HepG2 (cell line): ENCODE data around the gene PSMD3. TPM values are rescaled to one million over a fixed set of nuclear protein-coding genes. Genes with fewer than 3 reads are reported as not detected.

Experiments used
- DR1 ChIP-seq: sonication (generic); formaldehyde crosslinking; IDR thresholded peaks from 2 replicates; pipeline ENCODE4 v1.8.0; 2021; ENCODE audit warnings: mild to moderate bottlenecking, missing genetic modification reagents, inconsistent platforms
- EED ChIP-seq: sonication (generic); formaldehyde crosslinking; IDR thresholded peaks from 2 replicates; pipeline ENCODE4 v1.5.0; 2020; ENCODE audit warnings: mild to moderate bottlenecking, missing genetic modification reagents
- FOXP4 ChIP-seq: sonication (generic); formaldehyde crosslinking; IDR thresholded peaks from 2 replicates; pipeline ENCODE4 v1.4.0; 2020; ENCODE audit warnings: missing genetic modification reagents
- HNRNPLL ChIP-seq: fragments of 200-400 bp; formaldehyde crosslinking; IDR thresholded peaks from 2 replicates; pipeline ENCODE4 v1.6.1; 2017; ENCODE audit warnings: mild to moderate bottlenecking, low read depth, low read length; ENCODE audit not compliant: poor library complexity, severe bottlenecking
- IRX3 ChIP-seq: sonication (generic); formaldehyde crosslinking; IDR thresholded peaks from 2 replicates; pipeline ENCODE4 v1.8.1; 2023; ENCODE audit warnings: mild to moderate bottlenecking, low read depth, missing genetic modification reagents, borderline replicate concordance
- KAT7 ChIP-seq: IDR thresholded peaks from 2 replicates; pipeline ENCODE4 v1.6.1; 2018; ENCODE audit warnings: borderline replicate concordance, missing compliant biosample characterization
- KDM2A ChIP-seq: sonication (generic); formaldehyde crosslinking; IDR thresholded peaks from 2 replicates; pipeline ENCODE4 v1.4.0; 2020; ENCODE audit warnings: low read depth, missing genetic modification reagents, borderline replicate concordance
- MTERF4 ChIP-seq: sonication (generic); formaldehyde crosslinking; IDR thresholded peaks from 2 replicates; pipeline ENCODE4 v1.8.0; 2023; ENCODE audit warnings: mild to moderate bottlenecking, missing genetic modification reagents
- MZF1 ChIP-seq: sonication (generic); formaldehyde crosslinking; IDR thresholded peaks from 2 replicates; pipeline ENCODE4 v1.8.1; 2023; ENCODE audit warnings: mild to moderate bottlenecking, missing genetic modification reagents, borderline replicate concordance
- PAWR ChIP-seq: sonication (generic); formaldehyde crosslinking; IDR thresholded peaks from 2 replicates; pipeline ENCODE4 v1.4.0; 2020; ENCODE audit warnings: missing genetic modification reagents, mild to moderate bottlenecking, borderline replicate concordance
- PRDM10 ChIP-seq: sonication (generic); formaldehyde crosslinking; IDR thresholded peaks from 2 replicates; pipeline ENCODE4 v1.4.0; 2020; ENCODE audit warnings: low read depth, missing genetic modification reagents
- RXRA ChIP-seq: sonication (generic); formaldehyde crosslinking; IDR thresholded peaks from 2 replicates; pipeline ENCODE4 v1.5.1; 2020; ENCODE audit warnings: missing genetic modification reagents
- SAFB2 ChIP-seq: sonication (generic); formaldehyde crosslinking; IDR thresholded peaks from 2 replicates; pipeline ENCODE4 v1.5.1; 2020; ENCODE audit warnings: missing genetic modification reagents, low read depth, mild to moderate bottlenecking, borderline replicate concordance
- SNAPC5 ChIP-seq: sonication (generic); formaldehyde crosslinking; IDR thresholded peaks from 2 replicates; pipeline ENCODE4 v1.8.1; 2023; ENCODE audit warnings: mild to moderate bottlenecking, missing genetic modification reagents, borderline replicate concordance
- SOX6 ChIP-seq, 2 experiments: fragments of 450-650 bp in 1 of 2; sonication (generic) in 1 of 2; formaldehyde crosslinking in 1 of 2; IDR thresholded peaks; 2 replicates each; pipeline versions ENCODE4 v1.4.0 to v1.6.1; 2017 to 2020; ENCODE audit warnings: antibody characterized with exemption in 1 of 2, mild to moderate bottlenecking in 1 of 2, missing genetic modification reagents in 1 of 2
- TGIF2 ChIP-seq: IDR thresholded peaks from 2 replicates; pipeline ENCODE4 v1.6.1; 2016; ENCODE audit warnings: control low read depth, missing compliant biosample characterization
- ZKSCAN1 ChIP-seq: fragments of 150-350 bp; IDR thresholded peaks from 2 replicates; pipeline ENCODE4 v1.6.1; 2014; ENCODE audit warnings: low read length
- ZNF335 ChIP-seq: sonication (generic); formaldehyde crosslinking; IDR thresholded peaks from 2 replicates; pipeline ENCODE4 v1.4.0; 2020; ENCODE audit warnings: missing genetic modification reagents
- ZNF33B ChIP-seq: sonication (generic); formaldehyde crosslinking; IDR thresholded peaks from 2 replicates; pipeline ENCODE4 v1.5.1; 2020; ENCODE audit warnings: mild to moderate bottlenecking, missing genetic modification reagents
- ZNF577 ChIP-seq: sonication (generic); formaldehyde crosslinking; IDR thresholded peaks from 2 replicates; pipeline ENCODE4 v1.4.0; 2020; ENCODE audit warnings: mild to moderate bottlenecking, low read depth, missing genetic modification reagents, borderline replicate concordance
- ZNF614 ChIP-seq: IDR thresholded peaks from 2 replicates; pipeline ENCODE4 v1.6.1; 2018; ENCODE audit warnings: missing biosample characterization, missing genetic modification reagents, inconsistent platforms, borderline replicate concordance
- ZNF747 ChIP-seq: sonication (generic); formaldehyde crosslinking; IDR thresholded peaks from 2 replicates; pipeline ENCODE4 v1.8.1; 2023; ENCODE audit warnings: missing genetic modification reagents, mild to moderate bottlenecking, borderline replicate concordance
- ZSCAN22 ChIP-seq: sonication (generic); formaldehyde crosslinking; IDR thresholded peaks from 2 replicates; pipeline ENCODE4 v1.4.0; 2020; ENCODE audit warnings: mild to moderate bottlenecking, missing genetic modification reagents
- polyA plus RNA-seq, 8 experiments: library from polyadenylated mRNA; depleted of rRNA in 3 of 8; stranded (reverse) in 7 of 8; unstranded in 1 of 8; fragments of >200 nt; fragmentation: Illumina TruSeq in 4 of 8; extraction: Trizol in 4 of 8; gene quantifications; 2 replicates each; pipeline versions ENCODE4 v1.2.1 to v1.2.3, GENCODE V29; 2011 to 2016; ENCODE audit warnings: low read depth in 4 of 8, missing spikeins in 1 of 8, mixed read lengths in 1 of 8; ENCODE audit not compliant: insufficient read depth in 1 of 8
- total RNA-seq, 5 experiments: library from RNA; depleted of rRNA; stranded (reverse); fragments of >200 nt; fragmentation: Illumina TruSeq; extraction: Trizol; gene quantifications; 2 replicates each; pipeline ENCODE4 v1.2.3, GENCODE V29; 2016; ENCODE audit warnings: low read depth in 1 of 5

PSMD3 gene
- total and polyA plus RNA-seq, 2 of the 13 experiments (the other 11 are each of a cell fraction or from before 2014, with no cell fraction given): 97.4 to 146 TPM

GRCh38 chr17:39951924-39952679 lies 28.5 kb upstream of the PSMD3 start (continued):
- TF ChIP-seq SAFB2: peak; percentile 52; the same call in 1 of the 2 replicates
- no peak for TF ChIP-seq SOX6 (IDR thresholded peaks at IDR 0.05)
- TF ChIP-seq SOX6 (CRISPR knock-in tag; IDR thresholded peaks at IDR 0.05): no peak
- TF ChIP-seq SNAPC5 (CRISPR knock-in tag): no peak
- no peak for TF ChIP-seq IRX3 (CRISPR knock-in tag)
- no peak for TF ChIP-seq PRDM10 (CRISPR knock-in tag)
- no peak for TF ChIP-seq MTERF4 (CRISPR knock-in tag)
- no peak for TF ChIP-seq MZF1 (CRISPR knock-in tag)
- 0 out of 2 replicates have a peak, but pooled peaks have one; percentile 15 for TF ChIP-seq EED (CRISPR knock-in tag)
- no peak for TF ChIP-seq ZSCAN22 (CRISPR knock-in tag)
- no peak for TF ChIP-seq KAT7 (CRISPR knock-in tag)
- TF ChIP-seq FOXP4: no peak
- no peak for TF ChIP-seq ZNF335 (CRISPR knock-in tag)
- no peak for TF ChIP-seq HNRNPLL
- TF ChIP-seq DR1 (CRISPR knock-in tag): no peak
- no peak for TF ChIP-seq ZNF33B (CRISPR knock-in tag)
- TF ChIP-seq ZNF614: no peak
- no peak for TF ChIP-seq ZKSCAN1
- TF ChIP-seq RXRA (CRISPR knock-in tag): no peak
- no peak for TF ChIP-seq ZNF747
- TF ChIP-seq PAWR (CRISPR knock-in tag): no peak
- TF ChIP-seq KDM2A (CRISPR knock-in tag): 0 out of 2 replicates have a peak, but pooled peaks have one; percentile 12
- TF ChIP-seq TGIF2 (CRISPR knock-in tag): peak; percentile 27; the same call in 1 of the 2 replicates
- TF ChIP-seq ZNF577 (CRISPR knock-in tag): no peak
